ENCODE measurements around the gene TCHH. TPM values are rescaled to one million over a fixed set of nuclear protein-coding genes. Genes with fewer than 3 reads are reported as not detected.
"Not testable (repeated sequence)": the region's sequence is repeated elsewhere in the genome, so short reads cannot be mapped to it uniquely, and the experiment has no call there.

Gene TCHH, protein sequence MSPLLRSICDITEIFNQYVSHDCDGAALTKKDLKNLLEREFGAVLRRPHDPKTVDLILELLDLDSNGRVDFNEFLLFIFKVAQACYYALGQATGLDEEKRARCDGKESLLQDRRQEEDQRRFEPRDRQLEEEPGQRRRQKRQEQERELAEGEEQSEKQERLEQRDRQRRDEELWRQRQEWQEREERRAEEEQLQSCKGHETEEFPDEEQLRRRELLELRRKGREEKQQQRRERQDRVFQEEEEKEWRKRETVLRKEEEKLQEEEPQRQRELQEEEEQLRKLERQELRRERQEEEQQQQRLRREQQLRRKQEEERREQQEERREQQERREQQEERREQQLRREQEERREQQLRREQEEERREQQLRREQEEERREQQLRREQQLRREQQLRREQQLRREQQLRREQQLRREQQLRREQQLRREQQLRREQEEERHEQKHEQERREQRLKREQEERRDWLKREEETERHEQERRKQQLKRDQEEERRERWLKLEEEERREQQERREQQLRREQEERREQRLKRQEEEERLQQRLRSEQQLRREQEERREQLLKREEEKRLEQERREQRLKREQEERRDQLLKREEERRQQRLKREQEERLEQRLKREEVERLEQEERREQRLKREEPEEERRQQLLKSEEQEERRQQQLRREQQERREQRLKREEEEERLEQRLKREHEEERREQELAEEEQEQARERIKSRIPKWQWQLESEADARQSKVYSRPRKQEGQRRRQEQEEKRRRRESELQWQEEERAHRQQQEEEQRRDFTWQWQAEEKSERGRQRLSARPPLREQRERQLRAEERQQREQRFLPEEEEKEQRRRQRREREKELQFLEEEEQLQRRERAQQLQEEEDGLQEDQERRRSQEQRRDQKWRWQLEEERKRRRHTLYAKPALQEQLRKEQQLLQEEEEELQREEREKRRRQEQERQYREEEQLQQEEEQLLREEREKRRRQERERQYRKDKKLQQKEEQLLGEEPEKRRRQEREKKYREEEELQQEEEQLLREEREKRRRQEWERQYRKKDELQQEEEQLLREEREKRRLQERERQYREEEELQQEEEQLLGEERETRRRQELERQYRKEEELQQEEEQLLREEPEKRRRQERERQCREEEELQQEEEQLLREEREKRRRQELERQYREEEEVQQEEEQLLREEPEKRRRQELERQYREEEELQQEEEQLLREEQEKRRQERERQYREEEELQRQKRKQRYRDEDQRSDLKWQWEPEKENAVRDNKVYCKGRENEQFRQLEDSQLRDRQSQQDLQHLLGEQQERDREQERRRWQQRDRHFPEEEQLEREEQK (N-terminal part only)
- under 1 TPM; 0.06 to 0.21 (median 0.06) TPM for polyA plus RNA-seq (ENCODE audit: insufficient read depth in 1 of 5, insufficient read length in 5 of 5, low replicate concordance in 1 of 5)
- long read RNA-seq, donor 1 = 0 reads
- long read RNA-seq, donor 2 = 0 reads
- long read RNA-seq, donor 3 = 0 reads
- long read RNA-seq, donor 4 = 0 reads
- long read RNA-seq, donor 5 = 0 reads
- long read RNA-seq, donor 6 = 0 reads
- long read RNA-seq, donor 7 = 0 reads
- long read RNA-seq, donor 8 = 0 reads

DNA sequence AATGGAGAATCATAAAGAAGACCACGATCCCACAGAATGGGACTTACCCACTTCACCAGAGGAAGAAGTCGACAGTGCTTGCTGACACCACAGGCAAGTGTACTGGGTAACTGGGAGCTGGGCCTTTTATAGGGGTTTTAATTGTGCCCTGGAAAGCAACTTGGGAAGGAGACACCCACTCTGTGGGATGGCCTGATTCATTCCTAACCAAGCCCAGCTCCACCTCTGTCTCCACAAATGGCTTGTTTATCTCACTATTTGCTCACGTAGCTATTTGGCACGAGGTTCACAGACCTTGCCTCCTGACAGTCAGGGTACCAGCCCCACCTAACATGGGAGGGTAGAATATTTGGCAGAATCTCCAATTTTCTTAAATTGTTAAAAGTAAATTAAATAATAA is at the start of gene TCHH:
TSS of gene TCHH (minus strand) at position 101 of the 400 bp plus-strand sequence. CDS start 1,364 bp downstream, outside the sequence.
- no peak for DNase-seq

DNA sequence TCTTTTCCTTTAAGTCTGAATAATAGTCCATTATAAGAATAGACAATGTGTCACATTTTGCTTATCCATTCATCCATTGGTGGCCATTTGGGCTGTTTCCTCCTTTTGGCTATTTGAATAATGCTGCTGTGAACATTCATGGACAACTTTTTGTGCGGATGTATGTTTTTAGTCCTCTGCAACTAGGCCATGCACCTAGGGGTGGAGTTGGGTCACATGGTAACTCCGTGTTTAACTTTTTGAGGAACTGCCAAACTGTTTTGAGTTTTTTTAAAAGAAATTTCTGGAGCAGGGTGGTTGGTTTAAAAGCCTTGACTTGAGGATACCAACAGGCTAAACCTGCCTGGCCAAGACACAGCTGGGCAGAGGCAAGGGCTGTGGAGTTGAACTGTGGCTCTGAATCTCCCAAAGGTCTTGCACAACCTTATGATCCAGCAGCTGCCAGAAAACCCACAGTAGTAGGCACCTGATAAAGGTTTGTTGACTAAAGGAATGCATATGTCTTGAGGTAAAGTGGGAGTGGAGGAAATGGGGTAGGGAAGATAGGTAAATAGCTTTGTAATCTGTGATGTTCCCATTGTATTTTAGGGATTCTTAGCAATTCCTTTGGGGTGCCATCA is 49.4 kb upstream of the TCHH start:
- no peak for DNase-seq

DNA sequence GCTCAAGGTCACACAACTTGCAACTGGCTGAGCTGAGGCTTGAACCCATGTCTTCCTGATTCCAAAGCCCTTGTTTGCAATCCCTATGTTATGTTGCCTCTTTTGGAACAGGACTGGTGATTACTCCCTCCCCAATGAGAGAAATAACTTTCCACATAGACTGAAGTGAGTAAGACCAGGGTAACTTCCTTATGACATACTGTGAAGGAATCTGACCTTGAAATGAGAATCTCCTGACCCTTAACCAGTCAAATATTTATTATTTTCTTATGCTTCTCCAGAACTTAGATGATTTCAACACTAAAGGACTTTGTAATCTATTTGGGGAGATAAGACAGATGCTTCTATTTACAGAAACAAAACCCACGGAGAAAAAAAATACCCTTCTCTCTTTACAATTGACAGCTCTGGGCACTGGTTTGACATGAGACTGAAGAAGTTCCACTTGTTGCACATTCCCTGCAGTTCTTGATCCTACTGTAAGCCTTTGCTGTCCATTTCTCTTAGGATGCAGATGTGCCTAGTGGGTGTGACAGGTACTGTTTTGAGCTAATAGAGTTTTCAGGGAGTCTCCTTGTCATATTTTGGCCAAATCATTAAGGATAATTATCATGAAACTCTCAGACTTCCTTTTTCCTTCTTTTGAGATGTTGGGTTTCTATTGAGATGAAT is 47.7 kb upstream of the TCHH start:
- no peak for DNase-seq

DNA sequence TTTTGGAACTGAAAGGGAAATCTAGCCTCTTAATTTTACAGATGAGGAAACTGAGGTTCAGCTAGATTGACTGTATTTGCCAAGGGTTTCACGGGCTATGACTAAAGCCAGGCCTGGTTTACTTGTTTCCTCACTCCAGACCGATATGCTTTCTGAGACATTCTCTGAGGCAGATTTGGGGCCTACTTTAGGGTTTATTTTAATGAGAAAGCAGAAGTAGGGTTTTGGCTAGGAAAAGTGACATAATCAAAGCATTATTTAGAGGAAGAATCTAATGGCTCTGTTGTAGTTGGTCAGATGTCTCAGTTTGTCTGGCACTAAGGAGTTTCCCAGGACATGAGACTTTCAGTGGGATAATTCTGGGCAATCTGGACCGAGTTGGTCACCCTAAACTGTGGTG is 45.3 kb upstream of the TCHH start:
- DNase-seq = no peak

DNA sequence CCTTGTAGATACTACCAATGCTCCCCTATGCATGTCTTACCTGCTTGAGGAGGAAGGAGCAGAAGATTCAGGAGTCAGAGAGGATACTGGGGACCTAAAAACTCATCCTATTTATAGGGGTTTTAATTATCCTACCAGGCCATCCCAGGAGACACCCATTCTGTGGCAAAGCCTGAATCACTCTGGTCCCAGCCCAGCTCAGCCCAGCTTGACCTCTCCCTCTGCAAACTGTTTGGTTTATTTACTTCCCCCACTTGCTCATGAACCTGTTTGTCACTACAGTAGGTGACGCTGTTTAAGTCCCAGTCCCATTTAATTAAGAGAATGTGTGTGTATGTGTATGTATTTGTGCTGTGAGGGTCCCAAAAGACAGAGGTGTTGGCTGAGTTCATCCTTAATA is 43.9 kb upstream of the TCHH start, which contains the start of gene RPTN:
TSS of gene RPTN (minus strand) at position 85 of the 400 bp plus-strand sequence. CDS start 1,339 bp downstream, outside the sequence.
- no peak for DNase-seq

DNA sequence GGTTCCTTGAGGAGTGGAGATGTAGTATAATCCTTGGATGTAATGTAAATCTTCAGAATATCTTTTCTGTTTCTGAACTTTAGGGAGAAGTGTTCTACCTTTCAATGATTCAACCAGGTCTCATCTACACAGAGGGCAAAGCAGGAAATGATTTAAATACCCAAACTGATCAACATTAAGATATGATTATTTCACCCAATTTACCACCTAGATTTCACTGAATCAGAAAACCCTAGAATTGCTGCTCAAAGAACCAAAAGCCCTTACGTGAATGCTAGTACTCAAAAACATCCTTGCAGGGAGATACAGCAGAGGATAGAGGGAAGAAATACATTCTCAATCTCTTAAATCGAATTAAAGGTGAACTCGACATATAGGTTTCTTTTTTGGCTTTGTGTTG is 38.8 kb upstream of the TCHH start:
- DNase-seq = no peak

DNA sequence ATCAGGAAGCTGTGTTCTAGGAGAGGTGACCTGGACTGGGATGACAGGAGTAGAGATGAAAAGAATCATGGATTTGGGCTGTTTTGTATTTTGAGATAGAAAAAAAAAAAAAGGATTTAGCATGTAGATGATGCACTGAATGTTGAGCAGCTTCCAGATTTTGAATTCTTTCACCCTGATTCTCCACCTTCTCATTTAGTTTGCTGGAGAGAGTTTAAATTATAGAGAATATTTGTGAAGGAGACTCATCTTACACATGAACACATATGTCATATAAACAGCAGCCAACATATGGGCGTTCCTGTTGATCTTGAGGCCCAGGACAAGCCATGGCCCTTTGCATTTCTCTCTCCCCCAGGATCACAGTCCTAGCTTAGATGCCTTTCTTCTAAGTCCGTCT is 36.4 kb upstream of the TCHH start:
- DNase-seq = no peak

DNA sequence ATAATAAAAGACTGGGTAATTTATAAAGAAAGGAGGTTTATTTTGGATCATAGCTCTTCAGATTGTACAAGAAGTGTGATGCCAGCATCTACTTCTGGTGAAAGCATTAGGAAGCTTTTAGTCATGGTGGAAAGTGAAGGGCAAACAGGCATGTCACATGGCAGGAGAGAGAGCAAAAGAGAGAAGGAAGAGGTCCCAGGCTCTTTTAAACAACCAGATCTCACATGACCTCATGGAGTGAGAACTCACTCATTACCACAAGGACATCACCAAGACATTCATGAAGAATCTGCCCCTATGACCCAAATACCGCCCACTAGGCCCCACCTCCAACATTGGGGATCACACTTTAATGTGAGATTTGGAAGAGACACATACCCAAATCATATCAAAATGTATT is 33.7 kb upstream of the TCHH start:
- no peak for DNase-seq

DNA sequence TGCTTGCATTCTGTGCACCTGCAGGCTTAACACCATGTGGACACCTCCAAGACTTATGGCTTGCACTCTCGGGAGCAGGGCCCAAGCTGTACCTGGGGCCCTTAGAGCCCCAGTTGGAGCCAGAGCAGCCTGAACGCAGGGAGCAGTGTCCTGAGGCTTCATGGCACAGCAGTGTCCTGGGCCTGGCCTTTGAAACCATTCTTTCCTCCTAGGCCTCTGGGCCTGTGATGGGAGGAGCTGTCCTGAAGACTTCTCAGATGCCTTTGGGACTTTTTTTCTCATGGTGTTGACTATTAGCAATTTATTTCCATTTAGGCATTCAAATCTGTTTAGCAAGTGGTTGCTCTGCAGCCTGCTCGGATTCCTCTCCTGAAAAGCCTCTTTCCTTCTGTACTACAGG is 32.8 kb upstream of the TCHH start:
- no peak for DNase-seq

DNA sequence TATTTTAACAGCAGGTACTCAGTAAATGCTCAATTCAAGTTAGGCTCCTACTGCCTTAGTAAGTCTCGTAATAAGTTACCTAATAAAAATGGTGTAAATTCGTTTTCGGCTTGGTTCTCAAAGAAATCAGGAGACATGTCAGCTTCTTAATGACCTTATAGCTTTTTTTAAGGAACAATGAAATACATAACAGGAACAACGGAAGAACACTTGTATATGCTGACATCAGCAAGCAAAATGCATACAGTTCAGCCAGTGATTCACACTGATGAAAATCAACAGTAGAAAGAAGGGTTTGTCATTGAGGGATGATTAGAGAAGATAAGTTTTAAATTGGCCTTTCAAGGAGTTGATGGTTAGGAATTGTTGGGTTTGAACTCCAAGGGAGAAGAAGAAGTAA is 30.5 kb upstream of the TCHH start:
- no peak for DNase-seq

DNA sequence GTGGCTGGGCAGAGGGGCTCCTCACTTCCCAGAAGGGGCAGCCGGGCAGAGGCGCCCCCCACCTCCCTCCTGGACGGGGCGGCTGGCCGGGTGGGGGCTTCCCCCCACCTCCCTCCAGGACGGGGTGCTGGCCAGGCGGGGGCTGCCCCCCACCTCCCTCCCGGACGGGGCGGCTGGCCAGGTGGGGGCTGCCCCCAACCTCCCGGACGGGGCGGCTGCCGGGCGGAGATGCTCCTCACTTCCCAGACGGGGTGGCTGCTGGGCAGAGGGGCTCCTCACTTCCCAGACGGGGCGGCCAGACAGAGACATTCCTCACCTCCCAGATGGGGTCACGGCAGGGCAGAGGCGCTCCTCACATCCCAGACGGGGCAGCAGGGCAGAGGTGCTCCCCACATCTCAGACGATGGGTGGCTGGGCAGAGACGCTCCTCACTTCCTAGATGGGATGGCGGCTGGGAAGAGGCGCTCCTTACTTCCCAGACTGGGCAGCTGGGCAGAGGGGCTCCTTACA is 29.5 kb upstream of the TCHH start:
- DNase-seq = not testable (repeated sequence)

DNA sequence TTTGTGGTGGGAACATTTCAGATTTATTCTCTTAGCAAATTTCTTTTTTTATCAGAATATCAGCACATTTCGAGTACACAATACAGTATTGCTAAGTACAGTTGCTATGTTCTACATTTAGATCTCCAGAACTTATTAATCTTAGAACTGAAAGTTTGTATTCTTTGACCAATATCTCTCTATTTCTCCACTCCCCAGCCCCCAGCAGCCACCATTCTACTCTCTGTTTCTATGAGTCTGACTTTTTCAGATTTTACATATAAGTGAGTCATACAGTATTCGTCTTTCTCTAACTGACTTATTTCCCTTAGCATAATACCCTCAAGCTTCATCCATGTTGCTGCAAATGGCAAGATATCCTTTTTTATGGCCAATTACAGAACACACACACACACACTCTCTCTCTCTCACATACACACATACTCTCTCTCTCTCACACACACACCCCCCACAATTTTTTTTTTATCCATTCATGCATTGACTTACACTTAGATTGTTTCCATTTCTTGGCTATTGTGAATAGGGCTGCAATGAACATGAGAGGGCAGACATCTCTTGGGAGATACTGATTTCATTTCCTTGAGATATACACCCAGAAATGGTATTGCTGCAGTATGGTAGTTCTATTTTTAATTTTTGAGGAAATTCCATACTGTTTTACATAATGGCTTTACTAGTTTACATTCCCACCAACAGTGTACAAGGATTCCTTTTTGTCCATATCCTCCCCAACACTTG is 28.1 kb upstream of the TCHH start:
- DNase-seq = no peak

DNA sequence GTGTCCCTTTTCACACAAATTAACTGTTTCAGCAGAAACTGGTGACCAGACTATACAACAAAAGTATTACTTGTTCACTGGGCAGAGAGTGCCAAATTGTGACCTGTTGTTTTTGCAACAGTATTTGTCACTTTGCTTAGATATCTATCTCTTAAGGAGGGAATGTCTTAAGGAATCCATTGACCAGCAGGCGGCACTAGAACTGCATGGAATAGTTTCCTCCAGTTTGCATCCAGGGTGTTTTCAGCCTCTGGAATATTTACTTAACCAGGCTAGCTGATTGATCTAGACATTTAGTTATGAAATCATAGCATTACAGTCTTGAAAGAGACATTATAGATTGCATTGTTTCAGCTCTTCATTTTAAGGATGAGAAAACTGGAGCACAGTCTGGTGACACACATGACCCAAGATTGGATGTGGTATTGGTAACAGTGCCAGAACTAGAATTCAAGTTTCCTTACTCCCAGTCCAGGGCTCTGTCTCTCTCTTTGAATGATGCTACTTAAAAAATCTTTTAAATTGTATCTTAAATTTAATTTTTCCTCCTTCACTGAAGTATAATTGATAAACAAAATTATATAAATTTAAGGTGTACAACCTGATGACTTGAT is 26.8 kb upstream of the TCHH start:
- DNase-seq = peak; percentile 24 to 55

DNA sequence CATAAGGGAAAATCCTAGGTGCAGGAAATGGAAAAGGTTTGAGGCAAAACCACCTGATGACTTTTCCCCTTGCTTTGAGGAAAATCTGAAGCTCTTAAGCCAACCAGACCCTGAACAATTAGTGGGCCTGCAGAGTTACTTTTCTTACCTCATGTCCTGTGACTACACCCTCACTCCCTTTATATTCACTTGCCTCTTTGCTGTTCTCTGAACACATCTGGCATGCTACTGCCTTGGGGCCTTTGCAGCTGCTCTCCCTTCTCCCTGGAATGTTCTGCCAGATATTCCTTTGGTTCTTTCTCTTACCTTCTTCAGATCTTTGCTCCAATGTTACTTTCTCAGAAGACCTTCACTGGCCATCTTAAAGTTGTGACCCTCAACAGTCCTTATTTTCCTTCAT is 22.0 kb upstream of the TCHH start:
- no peak for DNase-seq

DNA sequence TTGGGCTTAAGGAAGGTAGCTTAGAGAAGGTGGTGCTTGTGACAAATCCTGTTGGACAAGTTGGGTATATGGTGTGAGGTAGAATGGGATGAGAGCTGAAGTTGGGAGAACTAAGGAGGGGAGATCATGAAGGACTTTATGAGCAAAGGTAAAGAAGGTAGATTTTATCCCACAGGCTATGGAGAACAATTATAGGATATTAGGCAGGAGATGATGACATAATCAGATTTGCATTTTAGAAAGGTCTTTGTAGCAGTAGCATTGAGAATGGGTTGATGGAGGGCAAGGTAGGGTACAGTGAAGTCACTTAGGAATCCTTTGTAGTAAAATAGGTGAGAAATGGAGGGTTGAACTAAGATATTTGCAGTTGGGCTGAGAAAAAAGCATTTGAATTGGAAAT is 14.9 kb upstream of the TCHH start:
- no peak for DNase-seq

DNA sequence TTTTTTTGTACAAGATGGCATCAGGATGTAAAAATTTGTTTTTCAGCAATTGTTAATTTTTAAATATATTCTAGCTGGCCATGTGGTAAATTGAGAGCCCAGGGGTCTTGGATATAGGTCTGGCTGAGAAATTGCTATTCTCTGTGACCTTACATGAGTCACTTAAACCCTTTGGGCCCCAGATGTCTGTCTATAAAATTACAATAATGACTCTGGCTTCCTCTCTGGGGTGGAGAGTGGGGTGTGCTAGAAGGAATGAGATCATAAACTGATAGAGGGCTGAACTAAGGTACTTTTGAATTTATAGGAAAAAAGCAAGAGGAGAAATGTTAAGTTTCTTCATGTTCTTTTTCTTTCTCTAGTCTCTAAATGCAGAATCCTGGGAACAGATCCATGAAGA is 12.4 kb upstream of the TCHH start:
- DNase-seq = no peak

DNA sequence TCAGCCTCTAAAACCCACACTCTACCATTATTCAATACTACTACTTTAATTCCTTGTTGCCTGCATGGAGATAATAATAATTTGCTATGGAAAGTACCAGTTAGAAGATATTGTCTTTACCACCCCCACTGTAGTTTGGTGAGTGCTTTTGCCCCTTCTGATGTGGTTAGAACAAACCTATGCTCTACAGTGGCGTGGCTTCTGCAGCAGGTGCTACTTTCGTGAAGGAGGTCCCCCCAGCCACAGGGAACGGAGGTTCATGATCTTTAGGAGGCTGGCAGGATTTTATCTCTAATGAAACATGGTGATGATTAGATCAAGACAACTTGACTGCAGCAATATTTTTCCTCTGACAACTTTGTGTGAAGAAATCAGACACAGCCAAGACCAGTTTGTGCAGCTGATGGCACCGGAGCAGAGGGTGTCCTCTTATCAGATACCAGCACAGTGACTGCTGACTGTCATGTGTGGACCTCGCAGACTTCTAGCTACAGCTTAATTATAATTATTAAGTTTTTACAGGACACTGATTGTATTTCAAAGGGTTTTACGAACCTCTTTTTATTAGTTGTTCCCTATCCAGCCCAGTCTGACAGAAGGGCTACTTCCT is 10.7 kb upstream of the TCHH start:
- DNase-seq = no peak

DNA sequence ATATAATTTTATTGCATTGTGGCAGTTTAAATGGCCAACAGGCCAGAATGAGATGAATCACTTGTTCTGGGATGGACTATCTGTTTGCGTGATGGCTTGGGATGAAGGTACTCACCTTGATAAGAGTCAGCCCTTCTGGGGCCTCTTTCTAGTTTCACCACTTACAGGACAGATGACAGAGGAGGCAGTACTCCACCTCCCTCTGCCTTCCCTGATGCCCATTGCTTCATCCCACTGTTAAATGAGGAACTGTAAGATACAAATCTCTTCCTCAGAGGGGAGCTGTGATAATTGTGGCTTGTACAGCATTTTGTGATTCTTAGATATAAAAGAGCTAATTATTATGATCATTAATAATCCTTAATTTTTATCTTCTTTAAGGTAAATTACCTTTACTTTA is 3.7 kb upstream of the TCHH start:
- no peak for DNase-seq

Data from right lung (tissue), 10 donors.